Measurements from ENCODE around the gene DLK1. TPM values are rescaled to one million over a fixed set of nuclear protein-coding genes. Genes with fewer than 3 reads are reported as not detected.

Gene DLK1
- polyA plus RNA-seq: not detected

DNA sequence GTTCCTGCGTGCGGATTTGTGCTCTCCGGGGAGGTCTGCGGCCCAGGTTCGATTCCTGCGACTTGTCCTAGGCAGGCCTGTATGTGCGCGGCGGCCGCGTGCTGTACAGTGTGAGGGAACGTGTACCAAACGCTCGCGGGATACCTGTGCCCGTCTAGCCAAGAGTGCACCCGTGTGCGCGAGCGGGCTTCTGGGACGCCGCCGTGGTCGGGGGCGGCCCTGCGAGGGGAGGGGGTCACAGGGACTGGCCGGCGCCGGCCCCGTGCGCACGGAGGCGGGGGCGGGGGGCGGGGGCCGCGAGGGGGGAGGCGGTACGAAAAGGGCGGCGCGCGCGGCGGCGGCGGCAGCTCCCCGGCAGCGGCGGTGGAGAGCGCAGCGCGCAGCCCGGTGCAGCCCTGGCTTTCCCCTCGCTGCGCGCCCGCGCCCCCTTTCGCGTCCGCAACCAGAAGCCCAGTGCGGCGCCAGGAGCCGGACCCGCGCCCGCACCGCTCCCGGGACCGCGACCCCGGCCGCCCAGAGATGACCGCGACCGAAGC, at the start of gene DLK1:
Gene DLK1 (plus strand): TSS at position 343 of the 536 bp plus-strand sequence. CDS start 177 bp downstream, at position 520.
- Mint-ChIP-seq H3K4me1 (no peaks in the 10 kb centered on the region), H3K36me3 (no peaks in the 10 kb centered on the region), H3K27me3 (ENCODE audit: low read depth in 3 of 3) (peaks cover 8 to 17% (median 8%) of the 10 kb centered on the region in 3 donors), H3K27ac (no peak within 1 kb of the TSS), H3K9me3 (no peaks in the 10 kb centered on the region), H3K4me3 (no peak within 1 kb of the TSS)
- no peak for DNase-seq

DNA sequence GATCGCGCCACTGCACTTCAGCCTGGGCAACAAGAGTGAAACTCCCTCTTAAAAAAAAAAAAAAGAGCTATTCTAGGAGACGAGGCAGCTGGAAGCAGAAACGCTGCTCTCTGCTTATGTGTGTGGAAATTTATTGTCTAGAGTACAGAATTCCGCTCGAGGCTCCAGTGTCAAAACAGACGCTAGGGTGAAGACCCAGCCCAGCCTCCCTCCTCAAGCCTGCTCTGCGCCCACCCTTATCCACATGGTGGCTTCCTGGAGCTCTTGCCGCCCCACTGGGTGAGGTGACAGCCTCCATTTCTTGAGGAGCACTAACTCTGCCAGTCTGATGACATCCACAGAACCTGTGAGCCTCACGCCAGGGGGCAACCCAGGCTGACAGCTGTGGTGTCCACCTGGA, 49.5 kb upstream of the DLK1 start:
- no peak for DNase-seq
- Mint-ChIP-seq H3K4me1 (peaks cover 0 to 7% of the 10 kb centered on the region in 2 donors), H3K4me3 (no peak overlapping the region), H3K27ac (no peak overlapping the region), H3K27me3 (ENCODE audit: low read depth in 3 of 3) (peaks cover 3 to 9% (median 7%) of the 10 kb centered on the region in 3 donors), H3K36me3 (no peaks in the 10 kb centered on the region), H3K9me3 (no peaks in the 10 kb centered on the region)

DNA sequence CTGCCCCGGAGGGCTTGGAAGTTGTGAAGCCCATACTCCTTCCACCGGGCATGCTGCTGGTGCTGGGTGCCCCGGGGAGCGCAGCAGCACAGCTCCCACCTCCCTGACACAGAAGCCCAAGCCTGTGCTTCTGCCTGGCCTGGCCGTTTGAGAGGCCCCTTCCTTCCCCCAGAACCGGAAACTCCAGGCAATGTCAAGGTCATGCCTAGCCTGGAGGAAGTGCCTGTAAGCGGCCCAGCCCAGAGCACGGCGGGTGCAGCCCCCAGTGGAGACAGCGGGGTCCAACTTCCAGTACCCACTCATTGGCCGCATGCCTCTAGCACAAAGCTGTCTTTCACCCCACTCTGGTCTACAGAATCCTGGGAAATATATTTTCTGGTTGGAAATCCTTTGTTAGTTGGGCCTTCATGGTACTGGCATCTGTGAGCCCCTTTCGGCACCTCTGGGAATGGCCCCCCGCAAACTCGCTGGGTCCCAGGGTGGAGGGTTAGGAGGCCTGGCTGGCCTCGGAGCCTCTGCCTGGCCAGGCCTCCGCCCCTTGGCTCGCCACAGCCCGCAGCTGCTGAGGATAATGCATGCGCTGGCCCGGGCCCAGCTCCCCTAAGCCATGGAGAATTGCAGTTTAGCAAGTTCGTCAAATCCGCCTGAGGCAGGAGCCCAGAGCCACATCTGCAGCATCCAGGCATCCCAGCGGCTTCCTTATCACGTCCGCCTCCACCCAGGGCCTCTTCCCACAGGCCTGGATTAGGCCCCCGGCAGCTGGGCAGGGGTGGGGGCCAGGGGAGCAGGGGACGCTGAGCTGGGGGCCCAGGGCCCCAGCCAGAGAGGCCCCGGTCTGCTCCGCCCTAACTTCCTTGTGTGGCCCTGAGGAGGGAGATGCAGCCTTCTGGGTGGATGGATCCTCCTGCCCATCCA, 48.9 kb upstream of the DLK1 start:
- Mint-ChIP-seq H3K27ac (no peak overlapping the region), H3K9me3 (no peaks in the 10 kb centered on the region), H3K27me3 (ENCODE audit: low read depth in 3 of 3) (peaks cover 3 to 9% (median 8%) of the 10 kb centered on the region in 3 donors), H3K36me3 (no peaks in the 10 kb centered on the region), H3K4me3 (no peak overlapping the region), H3K4me1 (peaks cover 0 to 7% of the 10 kb centered on the region in 2 donors)
- DNase-seq: no peak

DNA sequence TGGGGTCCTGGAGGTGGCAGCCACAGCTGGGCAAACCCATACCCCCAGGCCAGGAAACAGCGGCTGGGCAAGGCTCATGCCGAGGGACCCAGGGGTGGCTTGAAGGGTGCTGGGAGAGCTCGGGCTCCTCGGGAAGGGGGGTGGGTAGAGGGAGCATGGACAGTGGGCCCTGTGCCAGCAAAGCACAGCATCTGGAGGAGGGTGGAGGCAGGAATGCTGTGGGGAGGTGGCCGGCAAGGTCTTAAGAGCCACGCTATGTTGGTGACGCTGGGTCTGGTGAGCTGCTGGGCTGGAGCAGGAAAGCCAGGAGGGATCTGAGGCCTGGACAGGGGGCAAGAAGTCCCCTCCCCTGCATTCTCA, 48.2 kb upstream of the DLK1 start:
- Mint-ChIP-seq H3K27me3 (ENCODE audit: low read depth in 3 of 3) (peaks cover 3 to 9% (median 9%) of the 10 kb centered on the region in 3 donors), H3K4me3 (no peak overlapping the region), H3K9me3 (no peaks in the 10 kb centered on the region), H3K27ac (no peak overlapping the region), H3K36me3 (no peaks in the 10 kb centered on the region), H3K4me1 (peaks cover 0 to 5% of the 10 kb centered on the region in 2 donors)
- no peak for DNase-seq

DNA sequence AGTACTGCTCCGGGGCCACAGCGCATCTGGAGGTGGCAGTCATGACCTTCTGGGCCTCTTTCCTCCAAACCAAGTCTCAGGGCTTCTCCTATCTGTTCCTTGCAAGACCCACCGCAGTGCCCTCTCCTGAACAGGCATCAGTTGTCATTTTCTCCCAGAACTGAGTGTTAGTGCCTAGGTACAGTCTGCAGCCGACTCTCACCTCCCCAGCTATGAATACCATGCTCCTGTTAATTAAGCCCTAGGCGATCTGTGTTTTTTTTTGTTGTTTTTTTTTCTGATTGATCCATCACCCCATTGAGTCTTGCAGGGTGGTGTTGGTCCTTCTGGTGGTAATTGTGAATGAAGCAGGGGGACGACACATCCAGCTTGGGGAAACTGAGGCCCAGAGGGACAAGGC, 47.5 kb upstream of the DLK1 start:
- Mint-ChIP-seq H3K36me3 (no peaks in the 10 kb centered on the region), H3K27ac (no peak overlapping the region), H3K27me3 (ENCODE audit: low read depth in 3 of 3) (peaks cover 6 to 9% (median 9%) of the 10 kb centered on the region in 3 donors), H3K4me1 (peaks cover 0 to 3% of the 10 kb centered on the region in 2 donors), H3K9me3 (no peaks in the 10 kb centered on the region), H3K4me3 (no peak overlapping the region)
- DNase-seq: no peak

DNA sequence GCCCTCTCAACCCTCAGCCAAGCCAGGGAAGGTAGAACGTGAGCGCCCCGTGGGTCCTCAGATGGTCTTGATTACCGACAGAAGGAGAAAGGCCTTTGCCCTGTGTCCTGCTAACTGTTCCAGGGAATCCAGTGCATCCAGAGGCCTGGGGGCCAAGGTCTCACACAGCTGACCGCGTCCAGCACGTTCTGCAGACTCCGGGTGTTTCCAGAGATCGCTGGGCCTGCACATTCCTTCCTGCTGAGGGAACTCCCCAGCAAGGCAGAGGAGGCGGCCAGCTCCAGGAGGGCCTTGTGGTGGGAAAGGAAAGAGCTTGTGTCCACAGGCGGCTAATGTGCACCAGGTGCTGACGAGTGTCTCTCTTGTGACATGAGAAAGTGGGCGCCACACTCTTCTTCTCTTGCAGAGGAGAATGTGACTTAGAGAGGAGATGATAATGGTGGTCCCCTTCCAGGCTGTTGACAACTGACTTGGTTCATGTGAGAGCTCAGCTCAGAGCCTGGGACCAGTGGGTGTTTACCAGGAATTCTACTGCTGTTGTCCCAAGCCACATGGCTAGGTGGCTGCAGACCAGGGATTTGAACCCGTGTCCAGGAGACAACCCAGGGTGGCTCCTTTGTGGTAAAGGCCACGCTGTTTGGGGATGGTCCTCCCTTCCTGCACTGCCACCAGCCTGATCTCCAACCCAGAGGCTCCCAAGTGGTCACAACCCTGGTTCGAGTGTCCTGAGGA, 46.8 kb upstream of the DLK1 start:
- DNase-seq: no peak
- H3K36me3 Mint-ChIP-seq: no peaks in the 10 kb centered on the region
- peaks cover 3 to 5% (median 5%) of the 10 kb centered on the region in 3 donors for H3K27me3 Mint-ChIP-seq (ENCODE audit: low read depth in 3 of 3)
- no peaks in the 10 kb centered on the region for H3K9me3 Mint-ChIP-seq
- no peak overlapping the region for H3K27ac Mint-ChIP-seq
- no peak overlapping the region for H3K4me3 Mint-ChIP-seq
- H3K4me1 Mint-ChIP-seq: peaks cover 0 to 3% of the 10 kb centered on the region in 2 donors

DNA sequence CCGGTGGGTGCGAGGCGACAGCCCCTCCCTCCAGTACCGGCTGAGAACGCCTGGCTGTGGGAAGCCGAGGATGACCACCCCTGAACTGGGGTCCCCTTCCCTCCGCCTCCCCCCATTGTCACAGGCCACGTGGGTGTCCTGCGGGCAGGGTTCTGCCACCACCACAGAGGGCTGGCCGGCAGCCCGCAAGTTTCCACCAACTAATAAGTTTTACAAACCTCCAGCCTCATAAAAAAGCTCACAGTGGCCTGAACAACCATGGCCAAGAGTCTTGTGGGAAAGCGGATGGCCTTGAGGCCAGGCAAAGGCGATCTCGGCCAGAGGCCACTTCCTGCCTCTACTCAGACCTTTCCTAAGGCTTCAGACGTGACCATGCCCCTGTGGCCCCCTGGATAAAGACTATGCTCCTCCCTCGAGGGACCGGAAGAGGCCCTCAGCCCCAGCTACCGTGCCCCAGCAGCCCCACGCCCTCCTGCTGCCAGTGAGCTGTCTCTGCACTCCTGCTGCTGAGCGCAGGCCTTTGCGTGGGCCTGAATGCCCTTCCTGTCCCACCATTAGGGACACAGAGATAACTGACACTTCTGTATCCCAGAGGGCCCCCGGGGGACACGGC, 46.1 kb upstream of the DLK1 start:
- Mint-ChIP-seq H3K4me1 (peaks cover 0 to 3% of the 10 kb centered on the region in 2 donors), H3K4me3 (no peak overlapping the region), H3K9me3 (no peaks in the 10 kb centered on the region), H3K36me3 (no peaks in the 10 kb centered on the region), H3K27ac (peak overlapping the region in 1 of 6 donors; percentile 40), H3K27me3 (ENCODE audit: low read depth in 3 of 3) (peaks cover 2 to 5% (median 3%) of the 10 kb centered on the region in 3 donors)
- DNase-seq: no peak

DNA sequence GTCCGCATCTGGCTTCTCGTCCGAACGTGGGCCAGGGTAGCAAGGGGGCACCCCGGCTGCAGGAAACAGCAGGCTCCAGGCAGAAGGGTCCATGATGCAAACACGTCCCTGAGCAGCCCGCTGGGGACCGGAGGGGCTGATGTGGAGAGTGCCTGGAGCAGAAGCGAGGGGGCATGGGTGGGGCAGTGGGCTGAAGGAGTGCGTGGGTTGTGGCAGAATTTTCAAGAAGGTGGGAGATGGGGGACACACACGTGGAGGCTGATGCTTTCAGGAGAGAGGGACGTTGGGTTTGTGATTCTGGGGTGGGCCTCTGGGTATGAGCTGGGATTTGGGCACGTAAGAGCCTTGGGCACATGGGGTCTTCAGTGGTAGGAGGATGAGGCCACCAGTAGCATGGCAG, 45.6 kb upstream of the DLK1 start:
- Mint-ChIP-seq H3K27me3 (ENCODE audit: low read depth in 3 of 3) (peaks cover 2 to 5% (median 3%) of the 10 kb centered on the region in 3 donors), H3K9me3 (no peaks in the 10 kb centered on the region), H3K4me1 (peaks cover 0 to 3% of the 10 kb centered on the region in 2 donors), H3K36me3 (no peaks in the 10 kb centered on the region), H3K4me3 (no peak overlapping the region), H3K27ac (no peak overlapping the region)
- no peak for DNase-seq

DNA sequence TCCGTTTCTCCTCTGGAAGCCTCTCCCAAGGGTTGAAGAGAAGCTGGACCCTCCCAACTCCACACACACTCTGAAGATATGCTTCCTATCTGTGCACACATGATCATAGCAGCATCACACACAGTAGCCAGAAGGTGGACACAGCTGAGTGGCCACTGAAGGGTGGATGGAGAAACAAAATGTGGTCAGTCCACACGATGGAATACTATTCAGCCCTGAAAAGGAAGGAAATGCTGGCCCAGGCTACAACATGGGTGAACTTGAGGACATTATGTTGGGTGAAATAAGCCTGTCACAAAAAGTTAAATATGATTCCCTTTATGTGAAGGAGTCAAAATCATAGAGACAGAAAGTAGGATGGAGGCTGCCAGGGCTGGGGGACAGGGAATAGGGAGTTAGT, 43.9 kb upstream of the DLK1 start:
- Mint-ChIP-seq H3K4me3 (no peak overlapping the region), H3K4me1 (peaks cover 0 to 3% of the 10 kb centered on the region in 2 donors), H3K27ac (peak overlapping the region in 1 of 6 donors; percentile 5), H3K27me3 (ENCODE audit: low read depth in 3 of 3) (peaks cover 2 to 3% (median 3%) of the 10 kb centered on the region in 3 donors), H3K9me3 (no peaks in the 10 kb centered on the region), H3K36me3 (no peaks in the 10 kb centered on the region)
- DNase-seq: no peak

DNA sequence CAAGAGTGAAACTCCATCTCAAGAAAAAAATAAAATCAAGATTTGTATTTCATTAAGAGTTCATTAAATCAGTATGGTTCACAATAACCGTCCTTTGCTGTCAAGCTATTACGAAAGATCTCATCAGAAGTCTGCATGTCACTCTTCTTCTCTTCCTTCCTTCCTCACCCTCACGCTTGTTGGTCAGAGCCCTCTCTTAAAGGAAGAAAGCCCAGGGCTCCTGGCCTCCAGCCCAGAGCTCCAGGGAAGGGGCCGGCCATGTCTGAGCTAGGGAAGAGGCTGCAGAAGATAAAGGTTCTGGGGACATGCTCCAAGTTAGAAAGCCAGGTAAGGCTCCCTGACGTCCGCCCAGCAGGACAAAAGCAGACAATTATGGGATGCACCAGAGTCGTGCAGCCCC, 43.1 kb upstream of the DLK1 start:
- Mint-ChIP-seq H3K27ac (no peak overlapping the region), H3K36me3 (no peaks in the 10 kb centered on the region), H3K4me3 (no peak overlapping the region), H3K4me1 (peaks cover 0 to 3% of the 10 kb centered on the region in 2 donors), H3K9me3 (no peaks in the 10 kb centered on the region), H3K27me3 (ENCODE audit: low read depth in 3 of 3) (peaks cover 2 to 5% (median 3%) of the 10 kb centered on the region in 3 donors)
- DNase-seq: no peak

DNA sequence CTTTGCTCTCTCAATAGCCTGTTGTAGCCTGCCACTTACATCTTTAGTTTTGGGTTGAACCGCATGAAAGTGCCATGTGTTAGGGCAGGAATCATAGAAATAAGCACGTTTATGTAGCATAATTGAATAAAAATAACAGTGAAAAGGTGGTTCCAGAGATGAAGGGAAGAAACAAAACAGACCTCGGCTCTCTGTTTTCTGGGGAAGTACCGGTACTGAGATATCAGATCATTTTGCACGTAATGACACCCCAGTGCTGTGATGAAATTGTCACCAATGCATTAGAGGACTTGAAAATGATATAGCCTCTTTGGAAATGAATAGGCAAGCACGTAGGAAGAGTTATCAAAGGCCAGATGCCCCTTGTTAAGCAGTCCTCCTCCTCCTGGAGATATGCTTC, 42.5 kb upstream of the DLK1 start:
- DNase-seq: no peak
- Mint-ChIP-seq H3K36me3 (no peaks in the 10 kb centered on the region), H3K4me1 (peaks cover 0 to 3% of the 10 kb centered on the region in 2 donors), H3K9me3 (no peaks in the 10 kb centered on the region), H3K4me3 (no peak overlapping the region), H3K27ac (no peak overlapping the region), H3K27me3 (ENCODE audit: low read depth in 3 of 3) (peaks cover under 1 to 5% (median 3%) of the 10 kb centered on the region in 3 donors)

DNA sequence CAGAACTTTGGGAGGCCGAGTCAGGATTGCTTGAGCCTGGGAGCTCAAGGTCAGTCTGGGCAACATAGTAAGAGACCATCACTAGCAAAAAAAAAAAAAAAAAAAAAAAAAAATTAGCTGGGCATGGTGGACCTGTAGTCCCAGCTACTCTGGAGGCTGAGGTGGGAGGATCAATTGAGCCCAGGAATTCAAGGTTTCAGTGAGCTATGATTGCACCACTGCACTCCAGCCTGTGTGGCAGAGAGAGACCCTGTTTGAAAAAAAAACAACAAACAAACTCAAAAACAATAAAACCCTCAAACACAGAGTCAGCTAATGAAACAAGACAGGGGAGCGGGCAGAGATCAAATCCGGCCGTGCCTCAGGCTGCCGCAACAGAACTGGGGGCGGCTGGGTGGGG, 41.7 kb upstream of the DLK1 start:
- Mint-ChIP-seq H3K4me3 (no peak overlapping the region), H3K9me3 (no peaks in the 10 kb centered on the region), H3K27me3 (ENCODE audit: low read depth in 3 of 3) (peaks cover 0 to 5% (median 3%) of the 10 kb centered on the region in 3 donors), H3K4me1 (peaks cover 0 to 3% of the 10 kb centered on the region in 2 donors), H3K27ac (no peak overlapping the region), H3K36me3 (no peaks in the 10 kb centered on the region)
- DNase-seq: no peak

DNA sequence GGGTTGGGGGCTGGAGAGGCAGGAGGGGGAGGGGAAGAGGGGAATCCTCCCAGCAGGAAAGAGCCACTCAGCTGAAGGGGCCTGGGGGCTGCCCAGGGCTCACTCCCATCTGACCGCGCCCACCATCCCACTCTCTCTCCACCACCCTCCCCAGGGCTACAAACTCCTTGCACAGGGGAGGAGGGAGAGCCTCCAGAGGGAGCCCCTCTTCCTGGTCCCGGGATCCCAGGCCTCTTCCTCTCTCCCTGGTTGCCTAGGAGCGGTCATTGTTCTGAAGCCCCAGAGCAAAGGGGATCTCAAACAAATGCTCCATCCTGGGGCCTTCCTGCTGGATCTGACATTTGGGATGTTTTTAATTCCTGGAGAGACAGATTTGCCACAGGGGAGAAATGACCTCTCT, 39.8 kb upstream of the DLK1 start:
- DNase-seq: no peak
- Mint-ChIP-seq H3K4me3 (no peak overlapping the region), H3K27me3 (ENCODE audit: low read depth in 3 of 3) (peaks cover 2 to 5% (median 3%) of the 10 kb centered on the region in 3 donors), H3K4me1 (no peaks in the 10 kb centered on the region), H3K36me3 (no peaks in the 10 kb centered on the region), H3K27ac (no peak overlapping the region), H3K9me3 (no peaks in the 10 kb centered on the region)

DNA sequence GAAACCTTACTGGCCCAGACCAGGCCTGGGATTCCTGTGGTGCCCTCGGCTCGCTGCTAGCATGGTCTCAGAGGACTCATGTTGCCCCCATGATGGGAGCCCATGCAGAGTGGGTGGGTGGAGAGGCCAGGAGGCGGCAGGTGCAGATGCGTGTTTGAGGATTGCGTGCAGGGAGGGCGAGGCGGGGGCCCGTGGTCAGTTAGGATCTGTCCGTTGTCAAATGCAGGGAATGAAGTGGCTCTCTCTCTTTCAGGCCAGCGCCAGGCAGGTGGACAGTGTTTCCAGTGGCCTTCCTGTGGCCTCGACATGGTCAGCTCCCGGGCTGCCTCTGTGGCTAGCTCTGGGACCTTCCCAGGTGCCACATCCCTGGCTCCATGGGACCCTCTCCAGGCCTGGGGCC, 39.3 kb upstream of the DLK1 start:
- H3K27ac Mint-ChIP-seq: no peak overlapping the region
- peaks cover 2 to 5% (median 3%) of the 10 kb centered on the region in 3 donors for H3K27me3 Mint-ChIP-seq (ENCODE audit: low read depth in 3 of 3)
- no peak for DNase-seq
- no peaks in the 10 kb centered on the region for H3K36me3 Mint-ChIP-seq
- no peak overlapping the region for H3K4me3 Mint-ChIP-seq
- no peaks in the 10 kb centered on the region for H3K4me1 Mint-ChIP-seq
- H3K9me3 Mint-ChIP-seq: no peaks in the 10 kb centered on the region
